GM21381 (cell line): ENCODE measurements around the gene IRF2.
"Not testable (repeated sequence)": the region's sequence is repeated elsewhere in the genome, so short reads cannot be mapped to it uniquely, and the experiment has no call there.

Experiments used
- ATAC-seq: cut with Tn5 transposase; IDR thresholded peaks from one replicate; pipeline ENCODE4 v1.9.1; 2021; ENCODE audit warnings: mild to moderate bottlenecking, moderate library complexity; ENCODE audit not compliant: unreplicated experiment

Gene IRF2

DNA sequence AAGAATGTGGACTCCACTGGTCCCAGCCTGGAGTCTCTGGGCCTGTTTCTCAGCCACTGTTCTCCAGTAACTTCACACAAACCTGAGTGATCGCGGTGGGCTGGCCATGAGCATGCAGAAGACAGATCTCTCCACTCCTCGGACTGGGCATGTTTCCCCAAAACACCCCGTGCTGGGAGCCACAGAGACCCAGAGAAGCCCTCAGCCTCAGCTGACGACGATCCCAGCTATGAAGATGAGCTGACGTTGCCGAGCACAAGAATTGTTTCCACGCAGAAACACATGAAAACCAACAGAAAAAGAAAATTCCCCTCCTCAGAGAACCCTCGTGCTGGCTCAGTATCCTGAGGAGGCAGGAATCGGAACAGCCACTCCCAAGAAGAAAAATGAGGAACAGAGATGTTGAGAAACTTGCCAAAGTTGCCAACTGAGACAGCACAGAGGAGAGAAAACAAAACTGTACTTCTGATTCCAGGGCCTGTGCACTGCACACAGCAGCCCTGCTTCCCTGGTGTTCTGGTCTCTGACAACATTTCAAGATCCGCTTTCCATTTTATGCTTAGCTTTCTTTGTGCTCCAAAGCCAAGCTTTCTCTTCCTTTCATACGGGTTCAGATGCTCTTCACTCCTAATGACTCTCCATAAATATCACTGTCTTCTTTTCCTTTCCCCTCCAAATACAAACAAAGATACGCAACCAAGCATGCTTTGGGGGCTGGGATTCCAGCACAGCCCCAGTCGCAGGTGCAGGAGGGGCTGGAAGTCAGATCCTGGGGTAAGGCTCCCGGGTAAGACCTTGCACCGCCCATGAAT lies 81.4 kb downstream of the IRF2 start:
- ATAC-seq, result no peak

GRCh38 chr4:184392316-184392715 lies 82.0 kb downstream of the IRF2 start:
- ATAC-seq, result no peak

DNA sequence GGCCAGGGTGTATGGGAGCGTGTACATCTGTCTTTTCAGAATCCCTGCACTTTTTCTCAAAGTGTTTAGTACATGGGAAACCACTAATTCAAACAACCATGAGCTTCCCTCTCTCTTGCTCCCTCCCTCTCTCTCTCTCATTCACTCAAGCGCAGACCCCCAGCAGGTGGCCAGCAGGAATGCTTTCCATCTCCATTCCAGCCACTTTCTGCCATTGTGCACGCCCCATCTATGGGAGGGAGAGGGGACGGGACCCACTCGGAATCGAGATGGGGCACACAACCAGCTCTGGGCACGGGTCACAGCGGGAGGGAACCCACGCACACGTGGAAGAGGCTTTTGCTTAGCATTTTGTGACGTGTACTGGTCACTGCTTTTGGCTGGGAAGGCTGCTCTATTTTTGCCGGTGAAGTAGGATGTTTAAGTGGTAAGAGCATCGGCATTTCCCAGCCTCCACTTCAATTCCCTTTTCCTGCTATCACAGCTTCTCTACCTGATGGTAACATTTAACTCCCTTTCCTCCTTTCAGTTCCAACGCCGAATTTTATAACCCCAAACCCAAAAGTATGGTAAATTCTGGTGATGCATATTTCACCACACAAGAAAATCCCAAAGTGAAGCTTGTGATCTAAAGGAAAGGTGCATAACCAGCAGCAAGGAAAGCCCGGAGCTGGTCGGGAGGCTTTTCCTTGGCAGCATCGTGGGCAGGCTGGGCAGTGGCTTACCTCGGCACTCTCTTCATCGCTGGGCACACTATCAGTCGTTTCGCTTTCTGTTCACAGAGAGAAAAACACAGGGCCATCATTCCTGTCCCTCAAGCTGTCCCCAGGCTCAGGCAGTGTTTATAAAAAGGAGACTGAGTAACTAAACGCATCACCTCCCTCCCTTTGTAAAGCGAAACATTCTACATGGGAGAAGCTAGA lies 84.1 kb downstream of the IRF2 start:
- no peak for ATAC-seq

DNA sequence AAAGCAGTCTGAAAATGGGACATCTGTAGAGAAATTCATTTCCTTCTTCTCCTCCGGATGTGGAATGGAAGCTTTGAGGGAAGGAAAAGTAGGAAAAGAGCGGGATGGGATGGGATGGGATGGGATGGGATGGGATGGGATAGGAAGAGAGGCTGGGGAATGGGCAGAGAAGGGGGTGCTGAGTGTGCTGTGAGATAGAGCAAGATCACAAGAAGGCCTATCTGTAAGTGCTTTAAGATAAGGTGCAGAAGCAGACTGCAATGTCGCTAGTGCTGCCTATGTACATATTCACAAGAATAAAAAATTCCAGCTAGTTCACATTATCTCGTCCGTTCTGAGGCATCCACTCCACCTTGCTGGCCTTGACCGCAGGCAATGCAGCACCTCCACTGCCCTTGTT lies 86.2 kb downstream of the IRF2 start:
- ATAC-seq, result no peak

- ATAC-seq, result no peak
Observed at GRCh38 chr4:184387351-184387750, 87.0 kb downstream of the IRF2 start.

- no peak for ATAC-seq
Observed at GRCh38 chr4:184386271-184386781, 88.0 kb downstream of the IRF2 start.

DNA sequence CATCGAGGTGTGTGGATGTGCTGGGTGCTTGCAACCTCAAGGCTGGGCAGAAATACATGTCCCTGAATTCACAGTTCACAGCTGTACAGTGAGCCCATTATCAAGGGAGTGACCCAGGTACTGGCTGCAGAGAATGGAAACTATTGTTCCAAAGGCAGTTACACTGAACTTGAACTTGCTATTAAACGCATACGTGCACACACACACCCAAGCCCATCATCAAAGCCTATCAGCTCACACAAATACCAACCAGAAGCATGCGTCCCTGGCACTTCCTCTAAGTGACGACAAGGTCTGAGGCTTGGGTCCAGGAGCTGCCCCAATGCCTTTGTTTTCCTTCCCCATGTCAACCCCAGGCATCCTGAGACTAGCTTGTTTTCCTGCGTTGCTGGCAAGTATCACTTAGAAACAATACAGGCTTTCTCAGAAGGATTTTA lies 88.6 kb downstream of the IRF2 start:
- ATAC-seq, result no peak

- ATAC-seq, result peak; percentile 22
Observed at GRCh38 chr4:184384810-184385557, 89.4 kb downstream of the IRF2 start.

DNA sequence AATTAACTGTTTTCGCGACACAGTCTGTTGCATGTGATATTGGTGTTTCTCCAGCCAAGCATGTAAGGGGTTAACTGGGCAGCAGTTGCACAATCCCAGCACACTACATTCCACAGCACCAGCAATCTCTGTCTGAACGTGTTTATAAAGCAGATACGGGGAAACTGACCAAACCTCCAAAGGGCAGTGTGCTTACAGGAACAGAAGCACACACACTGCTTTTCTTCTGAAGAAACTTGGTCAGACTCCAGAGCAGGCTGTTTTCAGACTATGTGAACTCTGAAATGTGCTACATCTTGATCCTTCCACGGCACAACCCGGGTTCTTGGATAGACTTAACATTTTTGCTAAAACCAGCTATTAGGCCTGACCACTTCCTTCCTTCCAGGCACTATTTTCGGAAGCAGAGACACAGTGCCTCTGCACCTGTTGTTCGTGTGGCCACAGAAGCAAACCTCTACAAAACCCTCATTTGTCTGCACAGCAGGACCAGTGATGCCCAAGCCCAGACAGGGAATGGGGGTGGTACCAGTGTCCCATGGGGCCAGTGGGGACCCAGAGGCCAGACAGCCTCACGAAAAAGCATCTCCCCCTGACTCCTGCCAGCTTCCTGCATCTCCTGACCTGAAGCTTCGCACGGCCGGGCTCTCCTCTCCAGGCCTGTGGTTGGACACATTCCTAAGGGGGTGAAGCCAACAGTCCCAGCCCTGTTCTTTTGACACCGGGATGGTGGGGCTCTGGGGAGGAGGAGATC lies 90.1 kb downstream of the IRF2 start:
- ATAC-seq, result peak; percentile 71

DNA sequence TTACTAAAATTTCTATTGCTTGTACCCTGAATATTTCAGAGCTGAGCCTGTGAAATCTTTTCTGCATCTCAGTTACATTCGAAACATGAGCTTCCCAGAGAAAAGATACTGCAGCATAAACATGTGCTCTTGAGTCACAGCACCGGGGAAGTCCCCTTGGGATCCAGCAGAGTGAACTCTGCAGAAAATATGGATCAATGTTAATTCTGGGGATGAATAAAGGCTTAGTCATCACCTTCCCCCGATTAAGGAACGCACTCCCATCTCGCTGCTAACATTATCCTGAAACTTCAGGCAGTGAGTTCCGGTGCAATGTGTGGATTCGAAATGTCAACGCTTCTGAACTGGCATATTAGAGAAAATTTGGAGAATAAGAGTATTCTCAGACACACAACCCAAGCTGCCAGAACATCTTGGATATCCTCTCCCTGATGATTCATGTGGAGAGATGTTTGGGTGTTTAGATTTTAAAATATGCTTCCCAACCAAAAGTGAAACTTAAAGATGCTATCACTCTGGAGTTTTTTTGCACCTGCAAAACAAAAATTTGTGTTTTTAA lies 90.8 kb downstream of the IRF2 start:
- ATAC-seq, result no peak

DNA sequence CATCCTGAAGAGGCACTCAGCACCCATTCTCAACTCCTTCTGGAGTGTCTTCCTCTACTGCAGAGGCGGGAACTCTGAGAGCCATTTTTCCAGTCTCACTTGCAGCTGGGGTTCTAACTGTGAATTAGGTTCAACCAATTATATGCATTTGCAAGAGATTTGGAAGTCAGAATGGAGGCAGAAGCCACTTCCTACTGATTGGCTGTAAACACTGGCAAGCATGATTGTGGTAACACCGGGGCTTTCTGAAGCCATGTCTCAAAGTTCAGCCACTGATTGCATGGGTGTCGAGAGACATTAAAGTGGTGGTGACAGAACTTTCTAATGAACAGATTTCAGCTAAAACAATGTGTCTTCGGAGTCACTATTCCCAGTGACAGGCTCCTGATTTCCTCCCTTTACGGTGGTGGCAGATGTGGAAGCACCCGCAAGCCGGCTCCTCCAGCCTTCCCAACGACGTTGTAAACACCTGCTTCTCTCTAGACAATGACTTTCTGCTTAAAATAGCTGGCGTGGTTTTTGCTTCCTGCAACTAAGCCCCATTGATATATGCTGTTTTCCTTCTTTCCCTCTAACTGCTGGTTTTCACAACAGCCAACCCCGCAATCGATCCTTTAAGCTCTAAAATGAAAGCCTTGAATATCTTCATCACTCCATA lies 92.0 kb downstream of the IRF2 start:
- no peak for ATAC-seq

DNA sequence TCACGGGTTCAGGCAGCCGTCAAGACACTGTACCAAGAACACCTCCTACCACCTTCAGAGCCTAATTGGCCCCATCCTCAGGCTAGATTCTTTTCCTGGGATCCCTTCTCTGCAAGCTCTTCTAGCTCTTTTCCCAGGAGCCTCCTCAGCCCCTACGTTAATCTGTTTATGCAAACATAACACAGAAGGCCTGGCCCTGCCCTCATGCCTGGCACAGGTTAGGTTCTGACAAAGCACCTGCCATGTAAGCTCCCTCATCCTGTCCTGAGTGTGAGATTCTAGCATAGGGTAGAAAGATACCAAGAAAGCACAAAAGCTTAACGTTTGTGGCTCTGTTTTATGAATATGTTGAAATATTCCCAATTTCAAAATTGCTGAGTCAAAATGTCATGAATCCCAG lies 93.6 kb downstream of the IRF2 start:
- no peak for ATAC-seq

DNA sequence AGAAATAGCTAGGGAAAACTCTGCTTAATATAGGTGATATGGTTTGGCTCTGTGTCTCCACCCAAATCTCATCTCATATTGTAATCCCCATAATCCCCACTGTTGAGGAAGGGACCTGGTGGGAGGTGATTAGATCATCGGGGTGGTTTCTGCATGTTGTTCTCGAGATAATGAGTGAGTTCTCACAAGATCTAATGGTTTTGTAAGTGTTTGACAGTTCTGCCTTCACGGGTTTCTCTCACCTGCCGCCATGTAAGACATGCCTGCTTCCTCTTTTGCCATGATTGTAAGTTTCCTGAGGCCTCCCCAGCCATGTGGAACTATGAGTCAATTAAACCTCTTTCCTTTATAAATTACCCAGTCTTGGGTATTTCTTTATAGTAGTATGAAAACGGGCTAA lies 94.1 kb downstream of the IRF2 start:
- not testable (repeated sequence) for ATAC-seq

DNA sequence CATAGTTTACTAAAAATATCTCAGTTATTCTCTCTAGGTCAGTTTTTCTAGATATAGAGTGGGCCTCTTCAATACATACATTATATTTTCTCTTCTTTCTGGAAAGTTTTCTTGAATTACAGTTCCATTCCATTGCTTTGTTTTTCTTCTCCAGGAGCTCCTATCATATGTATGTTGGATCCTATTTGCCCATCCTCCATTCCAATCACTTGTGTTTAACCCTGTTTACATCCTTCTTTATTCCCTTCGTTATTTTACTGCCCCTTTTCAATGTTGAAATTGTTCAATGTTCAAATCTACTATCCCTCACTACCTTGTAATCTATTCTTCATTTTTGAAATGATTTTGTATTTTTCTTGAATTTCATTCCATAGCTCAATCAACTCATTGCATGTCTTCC lies 97.4 kb downstream of the IRF2 start:
- no peak for ATAC-seq

GRCh38 chr4:184376126-184376838 lies 98.1 kb downstream of the IRF2 start:
- ATAC-seq, result no peak

- ATAC-seq, result not testable (repeated sequence)
Observed at GRCh38 chr4:184375623-184376022, 98.7 kb downstream of the IRF2 start.

GRCh38 chr4:184375027-184375426 lies 99.3 kb downstream of the IRF2 start:
- ATAC-seq, result no peak

GRCh38 chr4:184373886-184374405 lies 100.4 kb downstream of the IRF2 start:
- ATAC-seq, result no peak

GRCh38 chr4:184371390-184371787 lies 103.0 kb downstream of the IRF2 start:
- no peak for ATAC-seq
